ENCODE data around the gene ATXN8OS. TPM values are rescaled to one million over a fixed set of nuclear protein-coding genes. Genes with fewer than 3 reads are reported as not detected.

The ATXN8OS gene
- total and polyA plus RNA-seq, 2 experiments from 2014 or later = 0.23 TPM; not detected in 1

DNA sequence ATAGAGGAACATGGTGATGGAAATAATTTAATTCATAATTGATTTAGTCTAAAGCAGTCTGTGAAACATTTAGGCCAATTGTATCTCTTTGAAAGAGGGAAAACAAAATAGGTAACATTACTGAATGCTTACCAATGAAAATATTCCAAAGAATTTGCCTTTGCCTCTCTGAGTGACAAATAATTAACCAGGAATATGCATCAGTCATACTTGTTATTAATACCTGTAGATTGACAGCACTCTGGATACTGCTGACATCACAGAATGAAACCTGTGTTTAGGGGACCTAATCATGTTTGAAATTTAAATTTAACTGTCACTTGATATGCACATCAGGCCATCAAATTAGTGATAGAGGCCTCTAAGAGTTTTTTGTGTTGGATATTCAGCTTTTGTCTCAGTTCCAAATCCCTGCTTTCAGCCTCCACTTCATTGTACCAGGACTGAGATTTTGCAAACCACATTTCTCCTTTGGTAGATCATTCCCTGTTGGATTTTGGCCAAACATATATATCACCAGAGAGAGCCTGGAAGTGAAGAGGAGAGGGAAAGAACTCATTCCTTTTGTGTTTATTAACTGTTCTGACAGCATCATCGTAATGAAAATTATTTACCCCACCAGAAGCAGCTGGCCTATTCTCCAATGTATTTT, 65.4 kb downstream of the ATXN8OS start:
- Histone ChIP-seq H3K4me3 (no peak overlapping the region), H4K20me1 (ENCODE audit: insufficient read depth, poor library complexity, severe bottlenecking) (no peaks in the 10 kb centered on the region), H3K36me3 (replicated peaks; ENCODE audit: insufficient read depth, low read depth) (no peaks in the 10 kb centered on the region), H3K27me3 (no peaks in the 10 kb centered on the region), H3K27ac (no peak overlapping the region), H3K4me1 (ENCODE audit: insufficient read depth) (no peaks in the 10 kb centered on the region), H3K9me2 (replicated peaks; ENCODE audit: insufficient read depth) (no peaks in the 10 kb centered on the region), H2AFZ (no peak overlapping the region), H3K4me2 (no peak overlapping the region), H3K9me3 (ENCODE audit: low read depth) (no peaks in the 10 kb centered on the region), H3K79me2 (no peaks in the 10 kb centered on the region)
- 95% methylated on average over 1 of the region's 1 CpG for WGBS (ENCODE audit: low lambda C conversion rate, missing lambda C conversion rate)
- DNase-seq (ENCODE audit: low spot score) = no peak
- TF ChIP-seq, protein P1, sequence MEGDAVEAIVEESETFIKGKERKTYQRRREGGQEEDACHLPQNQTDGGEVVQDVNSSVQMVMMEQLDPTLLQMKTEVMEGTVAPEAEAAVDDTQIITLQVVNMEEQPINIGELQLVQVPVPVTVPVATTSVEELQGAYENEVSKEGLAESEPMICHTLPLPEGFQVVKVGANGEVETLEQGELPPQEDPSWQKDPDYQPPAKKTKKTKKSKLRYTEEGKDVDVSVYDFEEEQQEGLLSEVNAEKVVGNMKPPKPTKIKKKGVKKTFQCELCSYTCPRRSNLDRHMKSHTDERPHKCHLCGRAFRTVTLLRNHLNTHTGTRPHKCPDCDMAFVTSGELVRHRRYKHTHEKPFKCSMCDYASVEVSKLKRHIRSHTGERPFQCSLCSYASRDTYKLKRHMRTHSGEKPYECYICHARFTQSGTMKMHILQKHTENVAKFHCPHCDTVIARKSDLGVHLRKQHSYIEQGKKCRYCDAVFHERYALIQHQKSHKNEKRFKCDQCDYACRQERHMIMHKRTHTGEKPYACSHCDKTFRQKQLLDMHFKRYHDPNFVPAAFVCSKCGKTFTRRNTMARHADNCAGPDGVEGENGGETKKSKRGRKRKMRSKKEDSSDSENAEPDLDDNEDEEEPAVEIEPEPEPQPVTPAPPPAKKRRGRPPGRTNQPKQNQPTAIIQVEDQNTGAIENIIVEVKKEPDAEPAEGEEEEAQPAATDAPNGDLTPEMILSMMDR (IDR thresholded peaks at IDR 0.05; ENCODE audit: poor library complexity) = no peak
- no peak for TF ChIP-seq EZH2 (IDR thresholded peaks at IDR 0.05; ENCODE audit: borderline replicate concordance)
- TF ChIP-seq EZH2phosphoT487 (IDR thresholded peaks at IDR 0.05; ENCODE audit: low read depth, severe bottlenecking, unreplicated experiment) = no peak

DNA sequence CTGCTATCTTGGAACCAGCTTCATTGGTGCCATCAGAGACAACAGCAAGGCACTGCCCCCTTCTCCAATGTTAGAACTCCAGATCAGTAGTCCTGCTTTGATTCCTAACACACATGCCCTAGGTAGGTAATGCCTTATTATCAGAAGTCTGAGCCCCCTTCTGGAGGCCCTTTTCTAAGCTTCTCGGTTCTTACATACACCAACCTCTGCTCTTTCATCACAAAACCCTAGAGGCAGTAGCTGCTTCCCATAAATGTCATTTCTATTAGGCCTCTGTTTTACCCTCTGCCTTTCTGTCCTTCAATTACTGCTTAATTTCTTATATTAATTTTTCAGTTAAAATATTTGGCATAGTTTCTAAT, 66.0 kb downstream of the ATXN8OS start:
- no peak overlapping the region for H3K4me3 ChIP-seq
- no peak for TF ChIP-seq EZH2phosphoT487 (IDR thresholded peaks at IDR 0.05; ENCODE audit: low read depth, severe bottlenecking, unreplicated experiment)
- TF ChIP-seq, protein P1 (IDR thresholded peaks at IDR 0.05; ENCODE audit: poor library complexity) = no peak
- no peak for TF ChIP-seq EZH2 (IDR thresholded peaks at IDR 0.05; ENCODE audit: borderline replicate concordance)
- no peak for DNase-seq (ENCODE audit: low spot score)
- WGBS (ENCODE audit: low lambda C conversion rate, missing lambda C conversion rate) = 36% methylated on average over 1 of the region's 1 CpG
- no peak overlapping the region for H2AFZ ChIP-seq
- H3K79me2 ChIP-seq = no peaks in the 10 kb centered on the region
- H3K27me3 ChIP-seq = no peaks in the 10 kb centered on the region
- H4K20me1 ChIP-seq (ENCODE audit: insufficient read depth, poor library complexity, severe bottlenecking) = no peaks in the 10 kb centered on the region
- no peaks in the 10 kb centered on the region for H3K4me1 ChIP-seq (ENCODE audit: insufficient read depth)
- H3K27ac ChIP-seq = no peak overlapping the region
- H3K36me3 ChIP-seq (replicated peaks; ENCODE audit: insufficient read depth, low read depth) = no peaks in the 10 kb centered on the region
- no peaks in the 10 kb centered on the region for H3K9me3 ChIP-seq (ENCODE audit: low read depth)
- no peak overlapping the region for H3K4me2 ChIP-seq
- no peaks in the 10 kb centered on the region for H3K9me2 ChIP-seq (replicated peaks; ENCODE audit: insufficient read depth)

DNA sequence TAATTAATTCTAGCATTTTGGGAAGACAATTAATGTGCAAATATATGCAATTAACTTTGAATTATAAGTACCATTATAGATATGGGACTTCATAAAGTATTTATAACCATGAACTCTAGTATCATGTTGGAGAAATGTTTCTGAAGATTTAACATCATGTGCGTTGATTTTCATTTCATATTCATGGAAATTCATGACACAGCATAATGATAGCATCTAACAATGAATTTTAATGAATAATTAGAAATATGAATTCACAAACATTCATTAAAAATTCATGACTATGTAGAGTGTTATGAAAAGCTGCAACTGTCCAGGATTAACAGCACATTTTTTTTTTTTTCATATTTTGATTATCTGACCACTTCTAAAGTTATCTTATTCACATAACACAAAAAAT, 70.7 kb downstream of the ATXN8OS start:
- no peak for TF ChIP-seq EZH2 (IDR thresholded peaks at IDR 0.05; ENCODE audit: borderline replicate concordance)
- no peak for TF ChIP-seq EZH2phosphoT487 (IDR thresholded peaks at IDR 0.05; ENCODE audit: low read depth, severe bottlenecking, unreplicated experiment)
- TF ChIP-seq, protein P1 (IDR thresholded peaks at IDR 0.05; ENCODE audit: poor library complexity) = no peak
- no peak overlapping the region for H3K4me2 ChIP-seq
- H3K79me2 ChIP-seq = no peaks in the 10 kb centered on the region
- H3K27me3 ChIP-seq = no peaks in the 10 kb centered on the region
- H3K27ac ChIP-seq = no peak overlapping the region
- no peaks in the 10 kb centered on the region for H3K4me1 ChIP-seq (ENCODE audit: insufficient read depth)
- H3K9me2 ChIP-seq (replicated peaks; ENCODE audit: insufficient read depth) = no peaks in the 10 kb centered on the region
- no peaks in the 10 kb centered on the region for H3K9me3 ChIP-seq (ENCODE audit: low read depth)
- no peaks in the 10 kb centered on the region for H3K36me3 ChIP-seq (replicated peaks; ENCODE audit: insufficient read depth, low read depth)
- DNase-seq (ENCODE audit: low spot score) = no peak
- WGBS (ENCODE audit: low lambda C conversion rate, missing lambda C conversion rate) = 97% methylated on average over 1 of the region's 1 CpG
- H2AFZ ChIP-seq = no peak overlapping the region
- H4K20me1 ChIP-seq (ENCODE audit: insufficient read depth, poor library complexity, severe bottlenecking) = no peaks in the 10 kb centered on the region
- no peak overlapping the region for H3K4me3 ChIP-seq

Other genes starting within 250 kb of the ATXN8OS start
- 0.96 and 1.2 TPM in 2 replicates for gene KLHL1, start 626 bp downstream of the ATXN8OS start, total RNA-seq
- gene KLHL1, start 626 bp downstream of the ATXN8OS start, polyA plus RNA-seq = 0.57 and 1.2 TPM in 2 replicates